Tibial nerve (tissue), 4 donors: ENCODE data around the gene CACNA1B. TPM values are rescaled to one million over a fixed set of nuclear protein-coding genes. Genes with fewer than 3 reads are reported as not detected.

ENCODE experiments used
- DNase-seq, 2 donors: peaks; one replicate each; pipeline ENCODE4 v3.0.0-alpha.2; 2019; ENCODE audit warnings: low spot score in 2 of 2
- H3K27ac ChIP-seq, 4 donors: fragments of 200-600 bp; sonication (generic) in 3 of 4; one replicate each; pipeline ENCODE4 v1.5.1; 2017 to 2019; ENCODE audit warnings: mild to moderate bottlenecking in 1 of 4
- H3K27me3 ChIP-seq, 2 donors: fragments of 200-600 bp; sonication (generic) in 1 of 2; one replicate each; pipeline versions ENCODE4 v1.5.1 to v1.6.0; 2017 to 2019
- H3K36me3 ChIP-seq, 3 donors: fragments of 200-600 bp; sonication (generic); one replicate each; pipeline ENCODE4 v1.5.1; 2018 to 2019
- H3K4me1 ChIP-seq, 4 donors: fragments of 200-600 bp; sonication (generic) in 3 of 4; one replicate each; pipeline ENCODE4 v1.5.1; 2017 to 2019
- H3K4me3 ChIP-seq, 4 donors: fragments of 200-600 bp; sonication (generic) in 3 of 4; one replicate each; pipeline ENCODE4 v1.5.1; 2017 to 2019; ENCODE audit warnings: mild to moderate bottlenecking in 1 of 4, moderate library complexity in 1 of 4
- H3K9me3 ChIP-seq, 4 donors: fragments of 200-600 bp; sonication (generic) in 3 of 4; one replicate each; pipeline ENCODE4 v1.5.1; 2017 to 2019
- CTCF ChIP-seq, 5 experiments: fragments of 200-600 bp in 3 of 5; fragments of 450-650 bp in 2 of 5; sonication (generic) in 3 of 5; IDR thresholded peaks; one replicate each; pipeline ENCODE4 v1.5.1; 2016 to 2019; ENCODE audit warnings: antibody characterized with exemption in 5 of 5, mild to moderate bottlenecking in 3 of 5, moderate library complexity in 2 of 5
- EP300 ChIP-seq, 2 donors: sonication (generic); formaldehyde crosslinking; IDR thresholded peaks; one replicate each; pipeline ENCODE4 v1.6.1; 2017; ENCODE audit warnings: antibody characterized with exemption in 2 of 2, mild to moderate bottlenecking in 1 of 2
- POLR2A ChIP-seq, 2 donors: fragments of 450-650 bp; IDR thresholded peaks; one replicate each; pipeline ENCODE4 v1.6.1; 2017; ENCODE audit warnings: antibody characterized with exemption in 2 of 2, mild to moderate bottlenecking in 2 of 2, moderate library complexity in 2 of 2
- WGBS, 2 donors: methylation state at CpG; one replicate each; pipeline ENCODE4 v1.1.5; 2018; 5-methylcytosine and 5-hydroxymethylcytosine counted together
- total RNA-seq, 4 donors: library from RNA; depleted of rRNA; stranded (reverse); fragments of >200 nt; gene quantifications; one replicate each; pipeline ENCODE4 v1.1.0, GENCODE V29; 2016

The CACNA1B gene
- total RNA-seq, 4 donors from 2014 or later: under 0.01 TPM; not detected in 2

- no peak overlapping the region for H3K4me3 ChIP-seq
- no peaks in the 10 kb centered on the region for H3K36me3 ChIP-seq
- DNase-seq: no peak
- H3K27me3 ChIP-seq: no peaks in the 10 kb centered on the region
- 80 to 92% methylated on average over 9 of the region's 9 CpGs for WGBS, 2 donors
- no peaks in the 10 kb centered on the region for H3K4me1 ChIP-seq
- no peak for TF ChIP-seq POLR2A (IDR thresholded peaks at IDR 0.05)
- no peak for TF ChIP-seq EP300 (IDR thresholded peaks at IDR 0.05)
- no peak for TF ChIP-seq CTCF (IDR thresholded peaks at IDR 0.05)
- peaks cover 0 to 39% (median 3%) of the 10 kb centered on the region in 4 donors for H3K9me3 ChIP-seq
- no peak overlapping the region for H3K27ac ChIP-seq
Measured at GRCh38 chr9:137902646-137903045, 25.1 kb downstream of the CACNA1B start.

- Histone ChIP-seq H3K4me1 (no peaks in the 10 kb centered on the region), H3K27me3 (no peaks in the 10 kb centered on the region), H3K36me3 (no peaks in the 10 kb centered on the region), H3K4me3 (no peak overlapping the region), H3K9me3 (peaks cover 0 to 16% (median 0%) of the 10 kb centered on the region in 4 donors), H3K27ac (no peak overlapping the region)
- TF ChIP-seq POLR2A (IDR thresholded peaks at IDR 0.05): no peak
- 52 to 66% methylated on average over 5 of the region's 5 CpGs for WGBS, 2 donors
- DNase-seq: no peak
Measured at GRCh38 chr9:137905740-137906139, 28.2 kb downstream of the CACNA1B start.

GRCh38 chr9:137907776-137908175 lies 30.2 kb downstream of the CACNA1B start:
- WGBS, 2 donors: 88% methylated on average over 10 of the region's 10 CpGs
- TF ChIP-seq CTCF (IDR thresholded peaks at IDR 0.05) (no peak), POLR2A (IDR thresholded peaks at IDR 0.05) (no peak), EP300 (IDR thresholded peaks at IDR 0.05) (no peak)
- Histone ChIP-seq H3K36me3 (no peaks in the 10 kb centered on the region), H3K4me1 (no peaks in the 10 kb centered on the region), H3K9me3 (peaks cover 0 to 6% (median 0%) of the 10 kb centered on the region in 4 donors), H3K27ac (no peak overlapping the region), H3K4me3 (no peak overlapping the region), H3K27me3 (no peaks in the 10 kb centered on the region)
- no peak for DNase-seq

- no peaks in the 10 kb centered on the region for H3K27me3 ChIP-seq
- no peaks in the 10 kb centered on the region for H3K4me1 ChIP-seq
- H3K36me3 ChIP-seq: no peaks in the 10 kb centered on the region
- H3K27ac ChIP-seq: no peak overlapping the region
- no peaks in the 10 kb centered on the region for H3K9me3 ChIP-seq
- no peak for TF ChIP-seq POLR2A (IDR thresholded peaks at IDR 0.05)
- no peak for TF ChIP-seq EP300 (IDR thresholded peaks at IDR 0.05)
- TF ChIP-seq CTCF (IDR thresholded peaks at IDR 0.05): no peak
- H3K4me3 ChIP-seq: no peak overlapping the region
- DNase-seq: no peak
- WGBS, 2 donors: 63 to 78% methylated on average over 2 to 3 of the region's 3 CpGs
Measured at GRCh38 chr9:137912671-137913070, 35.1 kb downstream of the CACNA1B start.

GRCh38 chr9:137913132-137913531 lies 35.5 kb downstream of the CACNA1B start:
- WGBS, 2 donors: 83 to 91% methylated on average over 6 to 7 of the region's 7 CpGs
- TF ChIP-seq POLR2A (IDR thresholded peaks at IDR 0.05) (no peak), EP300 (IDR thresholded peaks at IDR 0.05) (no peak), CTCF (IDR thresholded peaks at IDR 0.05) (no peak)
- DNase-seq: no peak
- Histone ChIP-seq H3K36me3 (no peaks in the 10 kb centered on the region), H3K9me3 (no peaks in the 10 kb centered on the region), H3K27ac (no peak overlapping the region), H3K27me3 (no peaks in the 10 kb centered on the region), H3K4me1 (no peaks in the 10 kb centered on the region), H3K4me3 (no peak overlapping the region)
